B cell (primary cell): ENCODE results near the gene CILP. TPM values are rescaled to one million over a fixed set of nuclear protein-coding genes. Genes with fewer than 3 reads are reported as not detected.
"Not testable (repeated sequence)": the region's sequence is repeated elsewhere in the genome, so short reads cannot be mapped to it uniquely, and the experiment has no call there.

Experiments
- ATAC-seq: fragments of 200-7000 bp; cut with Tn5 transposase; one replicate; pipeline ENCODE4 v1.10.0; 2021; ENCODE audit warnings: low read depth, mild to moderate bottlenecking, moderate number of reproducible peaks, moderate library complexity
- CTCF ChIA-PET: fragments of 350-600 bp; sonication (Branson Sonifier 250); formaldehyde crosslinking; loops from one replicate; lab custom pipeline; 2021; ENCODE audit warnings: antibody characterized with exemption, inconsistent platforms; lab: Charles Lee
- POLR2A ChIA-PET: fragments of 350-600 bp; sonication (Branson Sonifier 250); formaldehyde crosslinking; loops from one replicate; lab custom pipeline; 2021; ENCODE audit warnings: antibody characterized with exemption; lab: Charles Lee
- DNase-seq: peaks from one replicate; pipeline ENCODE4 v3.0.0; 2013
- H2AFZ ChIP-seq: 2 replicates; pipeline ENCODE4 v1.6.1; 2012; ENCODE audit warnings: mild to moderate bottlenecking, low read depth, low read length; ENCODE audit not compliant: insufficient read depth, poor library complexity, severe bottlenecking
- H3K27ac ChIP-seq, 2 donors: 1 replicate in 1 of 2; 2 replicates in 1 of 2; pipeline ENCODE4 v1.5.1; 2012 to 2013; ENCODE audit warnings: low read length in 2 of 2, mild to moderate bottlenecking in 2 of 2, moderate library complexity in 1 of 2
- H3K27me3 ChIP-seq, 4 experiments: fragments of 200-600 bp in 1 of 4; sonication (generic) in 1 of 4; replicated peaks in 1 of 4; 1 replicate in 2 of 4; 2 replicates in 2 of 4; pipeline versions ENCODE4 v1.6.1 to v1.7.0; 2013 to 2016; ENCODE audit warnings: low read length in 3 of 4, mild to moderate bottlenecking in 2 of 4, mixed read lengths in 1 of 4, moderate library complexity in 1 of 4; ENCODE audit not compliant: insufficient read depth in 4 of 4, control insufficient read depth in 3 of 4; ENCODE audit errors: control extremely low read depth in 1 of 4
- H3K36me3 ChIP-seq, 2 experiments: replicated peaks in 1 of 2; 1 replicate in 1 of 2; 2 replicates in 1 of 2; pipeline versions ENCODE4 v1.6.1 to v1.7.1; 2013; ENCODE audit warnings: low read length in 1 of 2; ENCODE audit not compliant: insufficient read depth in 2 of 2, control insufficient read depth in 1 of 2; ENCODE audit errors: control extremely low read depth in 1 of 2, extremely low read depth in 1 of 2
- H3K4me1 ChIP-seq, 2 donors: fragments of 200-600 bp in 1 of 2; sonication (generic) in 1 of 2; 1 replicate in 1 of 2; 2 replicates in 1 of 2; pipeline versions ENCODE4 v1.5.1 to v1.6.1; 2013 to 2017; ENCODE audit warnings: low read length in 2 of 2; ENCODE audit not compliant: control insufficient read depth in 2 of 2, insufficient read depth in 2 of 2
- H3K4me2 ChIP-seq: replicated peaks from 2 replicates; pipeline ENCODE3; 2012; ENCODE audit warnings: mild to moderate bottlenecking, low read depth, low read length; ENCODE audit not compliant: poor library complexity, severe bottlenecking
- H3K4me3 ChIP-seq, 5 experiments: fragments of 200-600 bp in 1 of 5; sonication (generic) in 1 of 5; 1 replicate in 3 of 5; 2 replicates in 2 of 5; pipeline versions ENCODE4 v1.5.1 to v1.7.0; 2011 to 2016; ENCODE audit warnings: low read length in 4 of 5, mild to moderate bottlenecking in 4 of 5, low read depth in 2 of 5, control low read depth in 1 of 5, moderate library complexity in 1 of 5; ENCODE audit not compliant: insufficient read depth in 1 of 5; ENCODE audit errors: control extremely low read depth in 1 of 5, extremely low read depth in 1 of 5
- H3K79me2 ChIP-seq: fragments of 200-600 bp; sonication (generic); one replicate; pipeline ENCODE4 v1.6.0; 2016; ENCODE audit warnings: low read length; ENCODE audit not compliant: control insufficient read depth, insufficient read depth
- H3K9ac ChIP-seq: fragments of 200-600 bp; sonication (generic); 2 replicates; pipeline ENCODE4 v1.6.1; 2017; ENCODE audit warnings: mild to moderate bottlenecking, low read length, moderate library complexity
- H3K9me3 ChIP-seq, 3 donors: one replicate each; pipeline versions ENCODE4 v1.6.1 to v1.7.1; 2013; ENCODE audit warnings: low read length in 2 of 3; ENCODE audit not compliant: control insufficient read depth in 2 of 3, insufficient read depth in 1 of 3; ENCODE audit errors: control extremely low read depth in 1 of 3
- H4K20me1 ChIP-seq: 2 replicates; pipeline ENCODE4 v1.6.0; 2012; ENCODE audit warnings: mild to moderate bottlenecking, low read length; ENCODE audit not compliant: insufficient read depth, control insufficient read depth, poor library complexity, severe bottlenecking
- H3K27ac Mint-ChIP-seq: one replicate; pipeline ENCODE4 v1.8.0; 2021; ENCODE audit warnings: mixed read lengths
- H3K27me3 Mint-ChIP-seq: one replicate; pipeline ENCODE4 v1.8.0; 2021; ENCODE audit warnings: mixed read lengths
- H3K4me1 Mint-ChIP-seq: one replicate; pipeline ENCODE4 v1.8.0; 2021; ENCODE audit warnings: mixed read lengths
- H3K4me3 Mint-ChIP-seq: one replicate; pipeline ENCODE4 v1.8.0; 2021; ENCODE audit warnings: mixed read lengths
- H3K9me3 Mint-ChIP-seq: one replicate; pipeline ENCODE4 v1.8.0; 2022; ENCODE audit warnings: mixed read lengths; ENCODE audit not compliant: insufficient read depth
- EZH2 ChIP-seq: IDR thresholded peaks from 2 replicates; pipeline ENCODE4 v1.6.1; 2012; ENCODE audit warnings: borderline replicate concordance, low read depth, mild to moderate bottlenecking, moderate library complexity, low read length; ENCODE audit not compliant: insufficient read depth, poor library complexity, severe bottlenecking
- WGBS: methylation state at CpG from one replicate; pipeline ENCODE4 v1.1.5; 2013; ENCODE audit warnings: missing lambda C conversion rate; ENCODE audit not compliant: insufficient coverage; 5-methylcytosine and 5-hydroxymethylcytosine counted together
- intact Hi-C: fragments of 100-400 bp; cut with micrococcal nuclease; formaldehyde crosslinking; loops from one replicate; pipeline ENCODE4 v1.10.0; 2022
- polyA plus RNA-seq: library from polyadenylated mRNA; depleted of rRNA; stranded (reverse); fragments of >200 nt; gene quantifications from 2 replicates; pipeline ENCODE4 v1.2.3, GENCODE V29; 2012
- total RNA-seq, 2 donors: library from RNA; stranded (reverse); fragments of 120-200 nt in 1 of 2; gene quantifications; 1 replicate in 1 of 2; 2 replicates in 1 of 2; pipeline versions ENCODE4 v1.2.3 to v1.2.4, GENCODE V29; 2013 to 2022
- TF ChIP-seq, protein P1 (sequence below): fragments of 200-600 bp; IDR thresholded peaks from one replicate; pipeline ENCODE4 v1.8.0; 2022; ENCODE audit warnings: antibody characterized with exemption, mild to moderate bottlenecking

CILP gene
- total and polyA plus RNA-seq, 2 donors (not counting 1 experiment from before 2014, with no cell fraction given) = 0.52 to 0.94 TPM

DNA sequence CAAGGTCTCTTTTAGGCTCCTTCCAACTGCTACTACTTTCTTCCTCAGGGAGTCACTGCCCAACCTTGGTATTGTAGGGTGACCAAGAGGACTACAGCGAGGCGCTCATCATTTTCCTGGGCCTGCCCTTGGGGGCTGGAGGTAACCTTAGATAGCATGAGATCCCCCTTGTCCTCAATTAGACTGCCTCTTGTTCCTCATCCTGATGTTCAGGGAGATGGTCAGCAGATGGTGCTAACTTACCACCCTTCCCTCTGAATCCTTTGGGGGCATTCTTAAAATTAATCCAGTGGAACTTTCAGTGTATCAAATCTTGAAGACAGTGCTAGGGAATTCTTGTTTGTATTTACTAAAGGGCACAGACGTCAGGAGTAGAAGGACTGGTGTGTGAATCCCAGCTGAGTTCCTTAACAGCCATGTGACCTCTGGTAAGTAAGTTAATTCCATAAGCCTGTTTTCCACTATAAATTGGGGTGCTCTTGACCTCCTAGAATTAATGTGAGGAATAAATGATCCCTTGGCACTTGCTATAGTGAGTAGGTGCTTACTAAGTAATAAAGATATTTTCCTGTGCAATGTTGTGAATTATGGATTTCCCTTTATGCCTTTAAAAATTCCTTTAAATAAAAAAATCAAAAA lies 22.1 kb downstream of the CILP start:
- peak; percentile 47 for DNase-seq
- ChIA-PET CTCF (interaction anchor here (1.0 to 1.3 kb wide), 2 partner anchors 97 to 109 kb away, joined by 3 to 4 read pairs; no protein-coding TSS in a partner anchor), POLR2A (no interaction called here)
- intact Hi-C loops = loop anchor here (1.0 to 10.0 kb wide), 2 partner anchors 108 to 294 kb away; no protein-coding TSS in a partner anchor
- Histone ChIP-seq H3K79me2 (peaks cover 9% of the 10 kb centered on the region), H3K36me3 (no peaks in the 10 kb centered on the region), H3K4me1 (peaks cover 3 to 6% of the 10 kb centered on the region in 2 donors), H3K4me2 (no peak overlapping the region), H2AFZ (no peak overlapping the region), H3K27me3 (no peaks in the 10 kb centered on the region), H3K4me3 (no peak overlapping the region), H4K20me1 (no peaks in the 10 kb centered on the region), H3K9ac (no peak overlapping the region), H3K27ac (no peak overlapping the region), H3K9me3 (no peaks in the 10 kb centered on the region)
- no peak for ATAC-seq
- peak overlapping the region; percentile 8 for H3K27ac Mint-ChIP-seq
- H3K9me3 Mint-ChIP-seq = no peaks in the 10 kb centered on the region
- peaks cover 7% of the 10 kb centered on the region for H3K4me1 Mint-ChIP-seq
- no peak overlapping the region for H3K4me3 Mint-ChIP-seq
- no peak for TF ChIP-seq EZH2
- TF ChIP-seq, protein P1, sequence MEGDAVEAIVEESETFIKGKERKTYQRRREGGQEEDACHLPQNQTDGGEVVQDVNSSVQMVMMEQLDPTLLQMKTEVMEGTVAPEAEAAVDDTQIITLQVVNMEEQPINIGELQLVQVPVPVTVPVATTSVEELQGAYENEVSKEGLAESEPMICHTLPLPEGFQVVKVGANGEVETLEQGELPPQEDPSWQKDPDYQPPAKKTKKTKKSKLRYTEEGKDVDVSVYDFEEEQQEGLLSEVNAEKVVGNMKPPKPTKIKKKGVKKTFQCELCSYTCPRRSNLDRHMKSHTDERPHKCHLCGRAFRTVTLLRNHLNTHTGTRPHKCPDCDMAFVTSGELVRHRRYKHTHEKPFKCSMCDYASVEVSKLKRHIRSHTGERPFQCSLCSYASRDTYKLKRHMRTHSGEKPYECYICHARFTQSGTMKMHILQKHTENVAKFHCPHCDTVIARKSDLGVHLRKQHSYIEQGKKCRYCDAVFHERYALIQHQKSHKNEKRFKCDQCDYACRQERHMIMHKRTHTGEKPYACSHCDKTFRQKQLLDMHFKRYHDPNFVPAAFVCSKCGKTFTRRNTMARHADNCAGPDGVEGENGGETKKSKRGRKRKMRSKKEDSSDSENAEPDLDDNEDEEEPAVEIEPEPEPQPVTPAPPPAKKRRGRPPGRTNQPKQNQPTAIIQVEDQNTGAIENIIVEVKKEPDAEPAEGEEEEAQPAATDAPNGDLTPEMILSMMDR = peak; percentile 31
- no peaks in the 10 kb centered on the region for H3K27me3 Mint-ChIP-seq
- 31% methylated on average over 3 of the region's 3 CpGs for WGBS

DNA sequence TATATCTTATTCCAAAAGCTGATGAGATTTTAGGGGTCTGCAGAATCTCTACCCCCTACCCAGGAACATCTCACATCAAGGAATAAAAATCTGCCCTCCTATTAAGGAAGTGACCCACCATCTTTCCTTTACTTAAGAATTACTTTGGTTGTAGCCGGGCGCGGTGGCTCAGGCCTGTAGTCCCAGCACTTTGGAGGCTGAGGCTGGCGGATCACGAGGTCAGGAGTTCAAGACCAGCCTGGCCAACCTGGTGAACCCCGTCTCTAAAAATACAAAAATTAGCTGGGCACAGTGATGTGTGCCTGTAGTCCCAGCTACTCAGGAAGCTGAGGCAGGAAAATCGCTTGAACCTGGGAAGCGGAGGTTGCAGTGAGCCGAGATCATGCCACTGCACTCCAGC lies 22.8 kb downstream of the CILP start:
- H3K36me3 ChIP-seq, POLR2A ChIA-PET, ATAC-seq, H4K20me1 ChIP-seq, H3K4me3 Mint-ChIP-seq, H3K9me3 ChIP-seq, H3K4me2 ChIP-seq, H2AFZ ChIP-seq, H3K4me3 ChIP-seq, H3K27ac ChIP-seq, H3K9ac ChIP-seq, H3K27ac Mint-ChIP-seq, H3K27me3 ChIP-seq, DNase-seq, H3K9me3 Mint-ChIP-seq, H3K4me1 ChIP-seq, H3K27me3 Mint-ChIP-seq: not testable (repeated sequence)
- peaks cover 15% of the 10 kb centered on the region for H3K4me1 Mint-ChIP-seq
- intact Hi-C loops = loop anchor here (10.0 kb wide), 1 partner anchor 294 kb away; no protein-coding TSS in a partner anchor
- CTCF ChIA-PET = interaction anchor here (2.2 kb wide), 1 partner anchor 197 kb away, joined by 6 read pairs; no protein-coding TSS in a partner anchor
- peaks cover 17% of the 10 kb centered on the region for H3K79me2 ChIP-seq
- WGBS = 90% methylated on average over 7 of the region's 9 CpGs
